ENCODE measurements around the gene SPG11. TPM values are rescaled to one million over a fixed set of nuclear protein-coding genes. Genes with fewer than 3 reads are reported as not detected.

The SPG11 gene
- total and polyA plus RNA-seq, 10 of the 15 experiments (the other 5 are each of a cell fraction or from before 2014, with no cell fraction given): 22.1 to 85.1 (median 47.2) TPM

GRCh38 chr15:44711096-44711742, 47.8 kb upstream of the SPG11 start, which contains the start of the genes B2M and PATL2 (continued):
- 0 out of 2 replicates have a peak, but pooled peaks have one; percentile 34 for TF ChIP-seq ZNF592 (IDR thresholded peaks at IDR 0.05)
- peak; percentile 82 for TF ChIP-seq YY1 (IDR thresholded peaks at IDR 0.05; ENCODE audit: low read depth, low read length)
- no peak for TF ChIP-seq ZNF217 (IDR thresholded peaks at IDR 0.05)
- TF ChIP-seq, protein P1, sequence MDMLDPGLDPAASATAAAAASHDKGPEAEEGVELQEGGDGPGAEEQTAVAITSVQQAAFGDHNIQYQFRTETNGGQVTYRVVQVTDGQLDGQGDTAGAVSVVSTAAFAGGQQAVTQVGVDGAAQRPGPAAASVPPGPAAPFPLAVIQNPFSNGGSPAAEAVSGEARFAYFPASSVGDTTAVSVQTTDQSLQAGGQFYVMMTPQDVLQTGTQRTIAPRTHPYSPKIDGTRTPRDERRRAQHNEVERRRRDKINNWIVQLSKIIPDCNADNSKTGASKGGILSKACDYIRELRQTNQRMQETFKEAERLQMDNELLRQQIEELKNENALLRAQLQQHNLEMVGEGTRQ (IDR thresholded peaks at IDR 0.05; ENCODE audit: borderline replicate concordance, low read depth, low read length): no peak
- no peak for TF ChIP-seq ZZZ3 (IDR thresholded peaks at IDR 0.05; ENCODE audit: control insufficient read depth, insufficient read length, low read depth)
- TF ChIP-seq, protein P2, sequence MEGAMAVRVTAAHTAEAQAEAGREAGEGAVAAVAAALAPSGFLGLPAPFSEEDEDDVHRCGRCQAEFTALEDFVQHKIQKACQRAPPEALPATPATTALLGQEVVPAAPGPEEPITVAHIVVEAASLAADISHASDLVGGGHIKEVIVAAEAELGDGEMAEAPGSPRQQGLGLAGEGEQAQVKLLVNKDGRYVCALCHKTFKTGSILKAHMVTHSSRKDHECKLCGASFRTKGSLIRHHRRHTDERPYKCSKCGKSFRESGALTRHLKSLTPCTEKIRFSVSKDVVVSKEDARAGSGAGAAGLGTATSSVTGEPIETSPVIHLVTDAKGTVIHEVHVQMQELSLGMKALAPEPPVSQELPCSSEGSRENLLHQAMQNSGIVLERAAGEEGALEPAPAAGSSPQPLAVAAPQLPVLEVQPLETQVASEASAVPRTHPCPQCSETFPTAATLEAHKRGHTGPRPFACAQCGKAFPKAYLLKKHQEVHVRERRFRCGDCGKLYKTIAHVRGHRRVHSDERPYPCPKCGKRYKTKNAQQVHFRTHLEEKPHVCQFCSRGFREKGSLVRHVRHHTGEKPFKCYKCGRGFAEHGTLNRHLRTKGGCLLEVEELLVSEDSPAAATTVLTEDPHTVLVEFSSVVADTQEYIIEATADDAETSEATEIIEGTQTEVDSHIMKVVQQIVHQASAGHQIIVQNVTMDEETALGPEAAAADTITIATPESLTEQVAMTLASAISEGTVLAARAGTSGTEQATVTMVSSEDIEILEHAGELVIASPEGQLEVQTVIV (IDR thresholded peaks at IDR 0.05; ENCODE audit: borderline replicate concordance, partially characterized antibody): no peak
- TF ChIP-seq SP1 (IDR thresholded peaks at IDR 0.05; ENCODE audit: low read depth, low read length): peak; percentile 94
- peak; percentile 99 for TF ChIP-seq MLLT1 (IDR thresholded peaks at IDR 0.05)
- TF ChIP-seq NRF1 (conservative IDR thresholded peaks at IDR 0.05; ENCODE audit: low read depth, low read length): no peak
- peak; percentile 93 for TF ChIP-seq TCF3 (IDR thresholded peaks at IDR 0.05; ENCODE audit: borderline replicate concordance, insufficient read depth, low read depth, low read length)
- TF ChIP-seq, protein P3, sequence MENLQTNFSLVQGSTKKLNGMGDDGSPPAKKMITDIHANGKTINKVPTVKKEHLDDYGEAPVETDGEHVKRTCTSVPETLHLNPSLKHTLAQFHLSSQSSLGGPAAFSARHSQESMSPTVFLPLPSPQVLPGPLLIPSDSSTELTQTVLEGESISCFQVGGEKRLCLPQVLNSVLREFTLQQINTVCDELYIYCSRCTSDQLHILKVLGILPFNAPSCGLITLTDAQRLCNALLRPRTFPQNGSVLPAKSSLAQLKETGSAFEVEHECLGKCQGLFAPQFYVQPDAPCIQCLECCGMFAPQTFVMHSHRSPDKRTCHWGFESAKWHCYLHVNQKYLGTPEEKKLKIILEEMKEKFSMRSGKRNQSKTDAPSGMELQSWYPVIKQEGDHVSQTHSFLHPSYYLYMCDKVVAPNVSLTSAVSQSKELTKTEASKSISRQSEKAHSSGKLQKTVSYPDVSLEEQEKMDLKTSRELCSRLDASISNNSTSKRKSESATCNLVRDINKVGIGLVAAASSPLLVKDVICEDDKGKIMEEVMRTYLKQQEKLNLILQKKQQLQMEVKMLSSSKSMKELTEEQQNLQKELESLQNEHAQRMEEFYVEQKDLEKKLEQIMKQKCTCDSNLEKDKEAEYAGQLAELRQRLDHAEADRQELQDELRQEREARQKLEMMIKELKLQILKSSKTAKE (IDR thresholded peaks at IDR 0.05; ENCODE audit: low read depth, poor library complexity, severe bottlenecking): peak; percentile 20
- no peak for TF ChIP-seq JUNB (IDR thresholded peaks at IDR 0.05)
- peak; percentile 89; the same call in 1 of the 2 replicates for TF ChIP-seq TCF12 (IDR thresholded peaks at IDR 0.05; ENCODE audit: low read depth, low read length)
- TF ChIP-seq, protein P4, sequence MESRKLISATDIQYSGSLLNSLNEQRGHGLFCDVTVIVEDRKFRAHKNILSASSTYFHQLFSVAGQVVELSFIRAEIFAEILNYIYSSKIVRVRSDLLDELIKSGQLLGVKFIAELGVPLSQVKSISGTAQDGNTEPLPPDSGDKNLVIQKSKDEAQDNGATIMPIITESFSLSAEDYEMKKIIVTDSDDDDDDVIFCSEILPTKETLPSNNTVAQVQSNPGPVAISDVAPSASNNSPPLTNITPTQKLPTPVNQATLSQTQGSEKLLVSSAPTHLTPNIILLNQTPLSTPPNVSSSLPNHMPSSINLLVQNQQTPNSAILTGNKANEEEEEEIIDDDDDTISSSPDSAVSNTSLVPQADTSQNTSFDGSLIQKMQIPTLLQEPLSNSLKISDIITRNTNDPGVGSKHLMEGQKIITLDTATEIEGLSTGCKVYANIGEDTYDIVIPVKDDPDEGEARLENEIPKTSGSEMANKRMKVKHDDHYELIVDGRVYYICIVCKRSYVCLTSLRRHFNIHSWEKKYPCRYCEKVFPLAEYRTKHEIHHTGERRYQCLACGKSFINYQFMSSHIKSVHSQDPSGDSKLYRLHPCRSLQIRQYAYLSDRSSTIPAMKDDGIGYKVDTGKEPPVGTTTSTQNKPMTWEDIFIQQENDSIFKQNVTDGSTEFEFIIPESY (IDR thresholded peaks at IDR 0.05): no peak
